HG03521 (cell line): ENCODE results near the gene GALNTL6.
"Not testable (repeated sequence)": the region's sequence is repeated elsewhere in the genome, so short reads cannot be mapped to it uniquely, and the experiment has no call there.

Experiments used
- ATAC-seq: cut with Tn5 transposase; IDR thresholded peaks from one replicate; pipeline ENCODE4 v1.9.1; 2021; ENCODE audit warnings: mild to moderate bottlenecking, moderate library complexity; ENCODE audit not compliant: unreplicated experiment

Gene GALNTL6

DNA sequence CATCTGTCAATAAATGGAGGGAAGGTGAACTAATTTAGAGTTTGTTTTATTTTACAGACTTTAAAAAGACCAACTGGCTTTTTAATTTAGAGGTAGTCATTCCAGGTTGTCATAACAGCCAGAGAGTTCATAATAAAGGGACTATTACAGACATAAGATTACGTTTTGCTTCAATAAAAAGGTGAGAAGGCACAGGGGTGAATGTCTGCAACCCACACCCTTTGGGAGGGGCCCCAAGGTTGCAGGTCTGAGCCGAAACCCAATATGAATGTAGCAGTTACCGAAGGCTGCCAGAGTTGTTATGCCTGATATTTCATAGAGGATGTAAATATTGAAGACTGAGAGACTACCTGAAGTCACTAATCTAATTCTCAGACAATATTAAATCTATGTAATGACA is 1025.7 kb downstream of the GALNTL6 start:
- no peak for ATAC-seq

DNA sequence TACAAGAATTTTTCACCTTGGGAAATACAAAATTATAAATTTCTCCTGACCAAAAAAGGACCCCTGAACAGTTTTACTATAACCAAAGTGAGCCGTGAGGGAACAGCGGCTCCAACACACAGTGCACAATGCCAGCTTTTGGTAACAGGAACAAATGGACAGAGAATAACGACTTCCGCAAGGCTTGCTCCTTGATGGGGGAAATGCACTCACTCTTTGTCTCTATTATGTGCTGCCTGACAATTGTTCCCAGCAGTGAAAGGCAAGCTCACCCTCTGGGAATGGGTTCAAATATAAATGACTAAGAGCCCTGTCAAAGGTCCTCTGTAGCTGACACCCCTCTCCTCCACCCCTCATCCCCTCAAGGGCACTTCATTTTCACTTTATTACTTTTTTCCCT is 1029.6 kb downstream of the GALNTL6 start:
- no peak for ATAC-seq

- ATAC-seq = no peak
These were observed 1030.0 kb downstream of the GALNTL6 start for GRCh38 chr4:172843192-172843591.

- ATAC-seq = no peak
These were observed 1031.4 kb downstream of the GALNTL6 start for GRCh38 chr4:172844556-172844955.

DNA sequence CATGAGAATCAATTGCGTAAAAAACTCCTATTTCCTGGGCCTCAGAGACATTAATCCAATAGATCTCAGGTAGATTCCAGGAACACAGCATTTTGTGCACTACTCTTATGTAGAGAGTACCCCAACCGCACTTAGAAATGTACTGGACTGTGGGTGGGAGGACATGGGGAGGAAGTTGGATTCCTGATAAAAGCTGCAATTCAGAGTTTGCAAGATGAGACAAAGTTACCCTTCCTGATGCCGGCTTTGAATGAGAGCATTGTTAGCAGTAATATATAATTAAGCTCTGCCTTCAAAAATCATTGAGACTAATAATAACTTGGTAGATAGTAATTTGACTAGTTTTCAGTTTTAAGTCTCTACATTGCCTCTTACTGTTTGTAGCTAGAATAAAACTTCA is 1032.1 kb downstream of the GALNTL6 start:
- ATAC-seq = no peak

DNA sequence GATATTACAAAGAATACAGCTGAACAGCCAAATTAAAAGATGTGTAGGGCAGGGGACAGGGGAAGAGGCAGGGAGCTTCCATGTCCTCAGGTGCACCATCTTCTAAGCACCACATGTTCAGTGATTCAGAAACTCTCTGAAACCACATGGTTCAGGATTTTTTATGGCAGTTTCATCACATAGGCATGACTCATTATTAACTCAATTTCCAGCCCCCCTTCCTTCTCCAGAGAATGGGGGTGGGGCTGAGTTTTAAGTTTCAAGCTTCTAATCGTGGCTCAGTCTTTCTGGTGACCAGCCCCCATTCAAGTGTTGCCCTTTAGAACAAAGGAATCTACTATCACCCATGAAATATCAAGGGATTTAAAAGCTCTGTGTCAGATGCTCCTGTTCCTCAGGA is 1037.6 kb downstream of the GALNTL6 start:
- ATAC-seq = no peak

DNA sequence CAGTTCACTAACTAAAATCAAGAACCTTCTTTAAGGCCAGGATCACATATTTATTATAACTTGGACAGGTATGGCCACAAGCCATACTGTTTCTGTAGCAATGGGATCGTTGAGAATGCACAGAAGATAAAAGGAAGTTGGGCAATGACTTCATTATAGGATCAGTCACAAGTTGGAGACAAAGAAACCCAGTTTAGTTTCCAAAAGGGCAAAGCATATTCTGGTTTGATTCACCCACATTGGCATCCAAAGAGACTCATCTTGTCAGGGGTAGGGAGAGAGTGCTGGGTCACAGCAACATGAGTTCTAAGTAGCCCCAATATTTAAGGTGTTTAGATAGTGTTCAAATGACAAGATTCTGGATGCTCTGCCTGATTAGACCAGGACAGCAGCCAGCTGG is 1038.3 kb downstream of the GALNTL6 start:
- no peak for ATAC-seq

DNA sequence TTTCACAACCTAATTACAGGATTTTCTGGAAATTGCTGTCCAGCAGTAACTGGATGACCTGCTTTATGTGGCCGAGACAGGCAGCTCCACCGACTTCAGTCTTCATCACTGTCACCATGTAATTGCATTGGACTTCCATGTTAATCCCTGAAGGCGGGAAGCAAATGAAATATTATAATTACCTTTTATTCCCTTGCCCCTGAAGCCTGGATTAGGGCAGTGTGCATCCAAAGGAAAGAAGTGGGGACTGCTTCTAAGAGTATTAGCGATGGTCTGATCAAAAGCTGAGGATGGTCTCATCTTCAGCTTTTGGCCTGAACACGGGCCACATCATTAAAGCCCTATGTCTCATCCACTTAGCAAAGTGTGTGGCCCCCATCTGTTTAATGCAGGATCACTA is 1043.8 kb downstream of the GALNTL6 start:
- no peak for ATAC-seq

GRCh38 chr4:172858731-172859230 is 1045.6 kb downstream of the GALNTL6 start:
- no peak for ATAC-seq

DNA sequence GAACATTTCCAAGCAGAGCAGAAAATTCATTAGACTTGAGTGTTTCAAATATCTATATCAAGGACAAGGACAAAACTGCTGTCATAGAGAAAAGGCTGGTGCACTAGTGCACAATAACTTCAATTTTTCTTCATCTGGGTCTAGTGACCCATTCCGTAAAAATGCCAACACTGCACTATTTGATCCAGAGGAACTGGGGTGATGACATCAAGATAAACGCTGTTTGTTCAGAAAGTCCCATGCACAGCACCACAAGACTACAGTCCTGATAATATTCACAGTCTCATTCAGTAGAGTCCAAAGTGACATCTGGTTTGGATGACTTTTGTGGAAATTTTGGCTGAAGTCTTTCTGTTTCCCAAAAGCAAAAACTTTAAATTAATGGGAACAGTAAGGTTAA is 1051.9 kb downstream of the GALNTL6 start:
- ATAC-seq = no peak

DNA sequence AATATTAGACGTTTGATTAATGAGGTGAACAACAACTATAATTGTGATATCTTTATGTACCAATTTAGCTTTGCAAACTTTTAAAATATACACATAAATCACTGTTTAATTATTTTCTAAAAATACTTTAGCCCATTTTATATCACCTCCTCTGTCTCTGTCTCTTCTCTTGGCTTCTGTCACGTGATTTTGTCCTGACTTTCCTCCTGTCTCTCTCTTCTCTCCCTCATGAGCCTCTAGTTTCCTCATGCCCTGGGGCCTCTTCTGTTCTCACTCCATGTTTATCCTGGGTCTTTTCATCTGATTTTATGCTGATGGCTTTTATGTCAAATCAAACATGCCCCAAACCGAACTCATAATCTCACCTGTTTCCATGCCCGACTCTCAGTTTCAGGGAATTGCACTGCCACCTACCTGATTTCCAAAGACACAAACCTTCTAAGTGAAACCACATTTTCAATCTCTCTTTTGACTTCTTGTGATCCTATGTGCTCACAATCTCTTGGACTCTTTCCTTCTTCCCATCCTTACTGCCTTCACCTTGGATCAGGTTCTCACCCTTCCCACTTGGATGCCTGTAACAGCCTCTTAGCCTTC is 1052.4 kb downstream of the GALNTL6 start:
- no peak for ATAC-seq

DNA sequence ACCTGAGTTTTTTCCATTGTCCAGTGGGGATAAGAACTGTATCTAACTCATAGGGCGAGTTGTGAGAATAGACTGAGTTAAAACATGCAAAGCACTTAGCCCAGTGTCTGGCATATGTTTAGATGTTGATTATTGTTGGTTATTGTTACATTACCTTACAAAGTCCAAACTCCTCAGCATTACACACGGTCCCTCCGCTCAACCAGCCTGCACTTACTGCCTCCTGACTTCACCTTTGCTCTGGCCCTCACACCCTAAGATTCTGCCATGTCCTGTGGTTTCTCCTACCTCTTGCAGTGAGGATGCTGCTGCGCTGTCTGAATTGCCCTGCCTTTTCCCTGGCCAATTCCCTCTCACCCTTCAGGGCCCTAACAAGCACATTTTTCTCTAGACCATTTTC is 1053.2 kb downstream of the GALNTL6 start:
- ATAC-seq = no peak

GRCh38 chr4:172867835-172868234 is 1054.6 kb downstream of the GALNTL6 start:
- no peak for ATAC-seq

GRCh38 chr4:172868271-172868670 is 1055.1 kb downstream of the GALNTL6 start:
- ATAC-seq = no peak

- no peak for ATAC-seq
These were observed 1056.5 kb downstream of the GALNTL6 start for GRCh38 chr4:172869621-172870268.

GRCh38 chr4:172871381-172871780 is 1058.2 kb downstream of the GALNTL6 start:
- ATAC-seq = no peak

- no peak for ATAC-seq
These were observed 1061.7 kb downstream of the GALNTL6 start for GRCh38 chr4:172874944-172875343.

DNA sequence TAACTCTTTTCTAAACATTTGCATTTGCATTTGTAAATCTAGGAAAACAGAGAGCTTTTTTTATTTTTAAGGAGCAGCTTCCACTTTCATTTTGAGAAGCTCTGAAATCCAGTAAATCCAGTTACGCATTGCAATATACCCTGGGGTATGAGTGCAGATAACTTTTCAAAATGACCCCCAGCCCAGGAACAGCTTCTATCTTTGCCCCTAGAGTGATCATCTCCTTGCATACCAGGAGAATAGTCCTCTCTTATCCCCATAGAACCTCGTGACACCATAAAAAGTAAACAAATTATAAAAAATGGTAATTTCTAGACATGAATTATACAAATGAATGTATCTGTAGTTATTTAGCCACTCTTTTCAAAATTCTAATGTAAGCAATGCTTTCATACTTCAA is 1063.2 kb downstream of the GALNTL6 start:
- ATAC-seq = no peak

GRCh38 chr4:172881645-172882044 is 1068.4 kb downstream of the GALNTL6 start:
- no peak for ATAC-seq

DNA sequence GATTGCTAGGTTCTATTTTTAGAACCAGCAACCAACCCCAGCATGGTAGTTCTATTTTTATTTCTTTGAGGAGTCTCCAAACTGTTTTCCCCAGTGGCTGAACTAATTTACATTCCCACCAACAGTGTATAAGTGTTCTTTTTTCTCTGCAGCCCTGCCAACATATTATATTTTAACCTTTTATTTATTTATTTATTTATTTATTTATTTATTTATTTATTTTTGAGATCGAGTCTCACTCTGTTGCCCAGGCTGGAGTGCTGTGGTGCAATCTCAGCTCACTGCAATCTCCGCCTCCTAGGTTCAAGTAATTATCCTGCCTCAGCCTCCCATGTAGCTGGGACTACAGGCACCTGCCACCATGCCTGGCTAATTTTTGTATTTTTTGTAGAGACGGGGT is 1074.2 kb downstream of the GALNTL6 start:
- ATAC-seq = not testable (repeated sequence)

DNA sequence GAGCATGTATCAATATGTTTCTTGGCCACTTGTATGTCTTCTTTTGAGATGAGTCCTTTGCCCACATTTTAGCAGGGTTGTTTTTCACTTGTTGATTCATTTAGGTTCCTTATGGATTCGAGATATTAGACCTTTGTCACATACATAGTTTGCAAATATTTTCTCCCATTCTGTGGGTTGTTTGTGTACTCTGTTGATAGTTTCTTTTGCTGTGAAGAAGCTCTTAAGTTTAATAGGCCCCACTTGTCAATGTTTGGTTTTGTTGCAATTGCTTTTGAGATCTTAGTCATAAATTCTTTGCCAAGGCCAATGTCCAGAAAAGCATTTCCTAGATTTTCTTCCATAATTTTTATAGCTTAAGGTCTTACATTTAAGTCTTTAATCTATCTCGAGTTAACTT is 1074.8 kb downstream of the GALNTL6 start:
- no peak for ATAC-seq

DNA sequence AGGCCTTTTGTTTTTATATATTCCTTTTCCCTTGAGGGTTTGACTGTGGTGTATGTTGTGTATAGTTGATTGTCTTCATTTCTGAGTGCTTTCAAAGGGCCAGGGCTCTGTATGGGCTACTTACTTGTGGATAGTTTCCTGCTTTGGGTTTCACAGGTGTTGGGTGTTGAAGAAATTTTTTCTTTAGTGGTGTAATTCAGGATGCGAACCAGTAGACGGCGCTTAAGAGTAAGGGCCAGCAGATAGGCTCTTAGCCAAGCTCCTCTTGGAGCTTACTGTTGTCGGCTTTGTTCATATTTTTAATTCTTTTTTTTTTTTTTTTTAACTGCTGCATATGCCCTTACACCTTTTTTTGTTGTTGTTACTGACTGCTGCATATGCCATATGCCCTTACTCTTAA is 1079.1 kb downstream of the GALNTL6 start:
- ATAC-seq = no peak

DNA sequence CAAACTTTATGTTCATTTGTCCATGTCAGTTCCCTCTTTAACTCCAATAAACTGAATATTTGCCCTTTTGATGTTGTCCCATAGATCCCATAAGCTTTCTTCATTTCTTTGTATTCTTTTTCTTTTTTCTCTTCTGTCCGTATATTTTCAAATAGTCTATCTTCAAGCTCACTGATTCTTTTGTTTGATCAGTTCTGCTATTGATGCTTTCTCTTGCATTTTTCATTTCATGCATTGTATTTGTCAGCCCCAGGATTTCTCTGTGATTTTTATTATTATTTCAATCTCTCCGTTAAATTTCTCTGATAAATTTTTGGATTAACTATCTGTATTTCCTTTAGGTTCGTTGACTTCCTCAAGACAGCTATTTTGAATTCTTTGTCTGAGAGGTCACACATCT is 1082.5 kb downstream of the GALNTL6 start:
- no peak for ATAC-seq
